ENCODE results near the gene ICAM3. TPM values are rescaled to one million over a fixed set of nuclear protein-coding genes. Genes with fewer than 3 reads are reported as not detected.

ICAM3 gene
- polyA plus RNA-seq, 1 of the 3 experiments (the other 2 are of a cell fraction), result 15.6 TPM

GRCh38 chr19:10285393-10285792, 54.0 kb downstream of the ICAM3 start:
- Histone ChIP-seq H3K79me2 (ENCODE audit: insufficient read depth) (no peaks in the 10 kb centered on the region), H2AFZ (ENCODE audit: low read depth) (no peak overlapping the region), H3K9me3 (no peaks in the 10 kb centered on the region), H3K27ac (ENCODE audit: low read depth in 2 of 2, low read length in 1 of 2) (no peak overlapping the region), H3K9ac (no peak overlapping the region), H3K4me3 (ENCODE audit: low read depth in 2 of 2, low read length in 1 of 2) (no peak overlapping the region), H3K4me2 (no peak overlapping the region), H3K9me2 (no peaks in the 10 kb centered on the region), H3K4me1 (ENCODE audit: control insufficient read depth in 1 of 2, insufficient read depth in 2 of 2, low read depth in 1 of 2, low read length in 1 of 2) (peaks cover 0 to 14% of the 10 kb centered on the region in 2 experiments; a peak in 1 of 4 replicates), H3K36me3 (replicated peaks in 1 of 2; ENCODE audit: control insufficient read depth in 1 of 2, insufficient read depth in 2 of 2, low read length in 1 of 2) (no peaks in the 10 kb centered on the region), H3F3A (replicated peaks; ENCODE audit: insufficient read depth) (peaks cover 11% of the 10 kb centered on the region), H3K27me3 (ENCODE audit: insufficient read depth) (no peaks in the 10 kb centered on the region; the same call in 1 of the 2 replicates), H4K20me1 (ENCODE audit: insufficient read depth) (no peaks in the 10 kb centered on the region)
- no peak for TF ChIP-seq YY1 (IDR thresholded peaks at IDR 0.05; ENCODE audit: low read depth)
- no peak for TF ChIP-seq SMC3 (IDR thresholded peaks at IDR 0.05; ENCODE audit: low read depth, low read length)
- no peak for TF ChIP-seq RFX5 (IDR thresholded peaks at IDR 0.05; ENCODE audit: low read length)
- no peak for TF ChIP-seq CTCF (IDR thresholded peaks at IDR 0.05)
- no peak for TF ChIP-seq FOXM1 (IDR thresholded peaks at IDR 0.05; ENCODE audit: low read depth)
- CTCF ChIA-PET, result interaction anchor here (0.6 to 7.4 kb wide), 5 partner anchors 8 to 415 kb away, joined by 3 to 65 read pairs (median 4); partner anchors contain the start of gene ICAM1
- WGBS (ENCODE audit: low lambda C conversion rate), result 93% methylated on average over 4 of the region's 4 CpGs
- DNase-seq, result no peak
- POLR2A ChIA-PET, result no interaction called here

- Histone ChIP-seq H3K9me3 (no peaks in the 10 kb centered on the region), H3K9me2 (no peaks in the 10 kb centered on the region), H2AFZ (ENCODE audit: low read depth) (no peak overlapping the region), H3K36me3 (replicated peaks in 1 of 2; ENCODE audit: control insufficient read depth in 1 of 2, insufficient read depth in 2 of 2, low read length in 1 of 2) (no peaks in the 10 kb centered on the region), H3K9ac (no peak overlapping the region), H3K4me2 (no peak overlapping the region), H3K4me1 (ENCODE audit: control insufficient read depth in 1 of 2, insufficient read depth in 2 of 2, low read depth in 1 of 2, low read length in 1 of 2) (peaks cover 0 to 10% of the 10 kb centered on the region in 2 experiments; a peak in 1 of 4 replicates), H3K4me3 (ENCODE audit: low read depth in 2 of 2, low read length in 1 of 2) (no peak overlapping the region), H4K20me1 (ENCODE audit: insufficient read depth) (no peaks in the 10 kb centered on the region), H3K27ac (ENCODE audit: low read depth in 2 of 2, low read length in 1 of 2) (no peak overlapping the region), H3K27me3 (ENCODE audit: insufficient read depth) (no peaks in the 10 kb centered on the region; the same call in 1 of the 2 replicates), H3F3A (replicated peaks; ENCODE audit: insufficient read depth) (peaks cover 11% of the 10 kb centered on the region), H3K79me2 (ENCODE audit: insufficient read depth) (no peaks in the 10 kb centered on the region)
- WGBS (ENCODE audit: low lambda C conversion rate), result 100% methylated on average over 6 of the region's 13 CpGs
- CTCF ChIA-PET, result interaction anchor here (0.8 to 7.4 kb wide), 4 partner anchors 16 to 415 kb away, joined by 3 to 65 read pairs (median 19); partner anchors contain the start of gene ICAM1
- DNase-seq, result no peak
- POLR2A ChIA-PET, result no interaction called here
- TF ChIP-seq POLR2AphosphoS5 (IDR thresholded peaks at IDR 0.05; ENCODE audit: low read depth, low read length) (no peak), PBX3 (IDR thresholded peaks at IDR 0.05) (no peak), USF1 (IDR thresholded peaks at IDR 0.05; ENCODE audit: borderline replicate concordance, low read depth) (no peak), GATA2 (CRISPR knock-in tag; IDR thresholded peaks at IDR 0.05) (no peak)
Measured at GRCh38 chr19:10284960-10285278, 54.5 kb downstream of the ICAM3 start.
